NCI-H1105 treated with DMSO at 0.1 percent for 48 hours (cell line): ENCODE results near the gene PHACTR3.

Experiments
- DNase-seq: peaks from one replicate; lab custom pipeline; 2025; lab: John Stamatoyannopoulos, UW

Gene PHACTR3

DNA sequence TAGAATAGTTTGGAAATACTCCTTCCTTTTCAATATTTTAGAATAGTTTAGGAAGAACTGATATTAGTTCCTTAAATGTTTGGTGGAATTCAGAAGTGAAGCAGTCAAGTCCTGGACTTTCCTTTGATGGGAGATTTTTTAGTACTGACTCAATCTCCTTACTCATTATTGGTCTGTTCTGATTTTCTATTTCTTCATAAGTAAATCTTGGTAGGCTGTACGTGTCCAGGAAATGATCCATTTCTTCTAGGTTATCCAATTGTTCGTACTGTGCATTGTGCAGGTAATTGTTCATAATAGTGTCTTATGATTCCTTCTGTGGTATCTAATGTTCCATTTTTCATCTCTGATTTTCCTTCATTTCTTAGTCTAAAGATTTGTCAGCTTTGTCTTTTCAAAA is 190.2 kb downstream of the PHACTR3 start:
- DNase-seq: no peak

- no peak for DNase-seq
Measured at GRCh38 chr20:59800309-59800708, 196.0 kb downstream of the PHACTR3 start.

- no peak for DNase-seq
Measured at GRCh38 chr20:59802018-59802417, 197.7 kb downstream of the PHACTR3 start.

- no peak for DNase-seq
Measured at GRCh38 chr20:59802471-59803221, 198.3 kb downstream of the PHACTR3 start.

DNA sequence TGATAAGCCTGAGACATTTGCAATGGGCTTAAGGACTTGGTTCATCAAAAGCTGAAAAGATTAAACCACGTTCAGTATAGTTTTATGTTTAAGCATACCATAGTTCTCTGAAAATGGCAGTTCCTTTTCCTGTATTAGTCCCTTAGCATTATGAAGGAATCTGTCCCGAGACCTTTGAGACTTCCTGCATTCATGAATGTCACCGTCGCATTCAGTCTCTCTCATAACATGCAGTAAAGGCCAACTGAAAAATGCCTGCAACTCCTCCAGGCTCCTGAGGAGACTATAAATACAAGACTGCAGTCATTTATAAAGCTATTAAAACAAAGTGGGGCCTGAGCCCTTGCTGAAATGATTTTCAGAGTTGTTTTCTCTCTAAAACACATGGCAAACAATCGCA is 200.0 kb downstream of the PHACTR3 start:
- DNase-seq: no peak

GRCh38 chr20:59804871-59805665 is 200.7 kb downstream of the PHACTR3 start:
- DNase-seq: no peak

GRCh38 chr20:59805786-59806577 is 201.6 kb downstream of the PHACTR3 start:
- no peak for DNase-seq

DNA sequence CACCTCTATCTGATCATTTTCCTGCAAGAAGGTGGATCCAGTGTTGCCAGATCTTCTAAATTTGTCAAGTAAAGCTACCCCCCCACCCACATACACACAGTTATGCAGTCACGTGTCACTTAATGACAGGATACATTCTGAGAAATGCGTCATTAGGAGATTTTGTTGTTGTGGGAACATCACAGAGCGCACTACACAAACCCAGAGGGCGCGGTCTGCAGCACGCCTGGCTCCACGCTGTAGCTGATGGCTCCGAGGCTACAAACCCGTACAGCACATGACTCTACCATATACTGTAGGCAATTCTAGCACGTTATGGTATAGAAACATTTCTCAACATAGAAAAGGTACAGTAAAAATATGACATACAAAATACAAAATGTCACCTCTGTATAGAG is 202.2 kb downstream of the PHACTR3 start:
- no peak for DNase-seq

DNA sequence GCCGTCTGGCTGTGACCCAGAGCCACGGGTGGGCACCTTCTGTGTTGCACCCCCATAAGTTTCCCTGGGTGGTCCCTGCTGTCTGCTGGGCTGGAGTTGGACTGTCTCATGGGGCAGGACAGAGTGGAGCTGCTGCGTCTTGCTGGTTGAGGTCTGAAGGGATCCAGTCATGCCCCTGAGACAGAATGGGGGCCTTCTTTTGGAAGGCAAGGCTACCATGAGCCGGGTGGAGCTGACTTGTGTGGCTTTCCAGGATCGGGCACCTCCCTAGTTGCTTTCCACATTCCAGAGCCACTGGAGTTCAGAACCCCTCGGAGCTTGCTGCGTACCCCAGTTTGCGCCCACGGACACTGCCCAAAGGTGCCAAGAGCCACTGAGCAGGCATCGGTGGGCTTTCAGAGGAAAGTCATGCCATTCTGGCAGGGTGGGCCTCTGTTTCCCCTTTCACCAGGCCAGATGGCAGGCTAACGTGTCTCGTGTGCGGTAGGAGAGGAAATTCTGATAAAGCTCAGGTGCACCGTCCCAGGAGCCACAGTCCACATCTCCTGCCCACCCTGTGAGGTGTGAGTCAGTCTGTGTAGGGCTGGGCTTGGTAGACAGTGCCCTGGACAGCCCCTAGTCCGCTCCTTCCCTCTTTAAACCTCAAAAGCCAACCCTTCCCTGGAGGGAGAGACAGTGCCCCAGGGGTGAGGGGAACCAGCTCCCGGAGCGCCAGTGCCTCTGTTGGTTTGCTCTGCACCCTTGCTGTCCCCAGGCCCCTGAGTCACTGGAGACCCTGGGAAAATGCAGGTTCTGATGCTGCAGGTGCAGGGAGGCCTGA is 203.8 kb downstream of the PHACTR3 start:
- DNase-seq: no peak

GRCh38 chr20:59808729-59809381 is 204.5 kb downstream of the PHACTR3 start:
- DNase-seq: no peak

DNA sequence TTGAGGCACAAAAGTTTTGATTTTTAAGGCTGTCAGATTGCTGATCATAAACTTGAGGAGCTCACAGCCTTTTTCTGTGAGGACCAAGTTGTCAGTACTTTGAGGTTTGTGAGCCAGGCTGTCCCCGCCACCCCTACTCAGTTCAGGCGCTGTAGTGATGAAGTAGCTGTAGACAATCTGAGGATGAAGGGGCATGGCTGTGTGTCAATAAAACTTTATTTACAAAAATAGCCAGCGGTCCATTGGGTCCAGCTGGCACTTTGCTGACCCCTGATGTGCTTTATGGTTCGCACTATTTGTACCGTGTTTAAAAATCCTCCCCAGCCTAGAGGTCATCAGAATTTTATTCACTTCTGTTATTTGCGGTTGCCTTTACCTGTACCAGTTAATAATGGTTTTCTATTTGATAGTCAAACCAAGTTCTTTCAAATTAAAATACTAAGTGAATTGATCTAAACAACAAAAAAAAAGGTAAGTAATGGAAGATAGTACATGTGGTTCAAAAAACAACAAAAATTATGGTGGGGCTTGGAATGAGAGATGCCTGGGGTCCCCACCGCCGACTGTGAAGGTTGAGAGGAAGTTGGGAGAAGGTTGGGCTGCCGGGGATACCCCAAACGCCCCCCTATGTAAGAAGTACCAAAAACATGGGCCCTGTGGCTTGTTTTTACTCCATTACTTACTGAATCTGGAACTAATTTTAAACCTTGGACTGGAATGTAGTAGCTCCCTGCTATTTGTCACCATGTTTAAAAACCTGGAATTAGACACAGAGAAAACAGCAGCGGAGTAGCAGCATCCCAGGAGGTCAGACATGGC is 205.5 kb downstream of the PHACTR3 start:
- no peak for DNase-seq

DNA sequence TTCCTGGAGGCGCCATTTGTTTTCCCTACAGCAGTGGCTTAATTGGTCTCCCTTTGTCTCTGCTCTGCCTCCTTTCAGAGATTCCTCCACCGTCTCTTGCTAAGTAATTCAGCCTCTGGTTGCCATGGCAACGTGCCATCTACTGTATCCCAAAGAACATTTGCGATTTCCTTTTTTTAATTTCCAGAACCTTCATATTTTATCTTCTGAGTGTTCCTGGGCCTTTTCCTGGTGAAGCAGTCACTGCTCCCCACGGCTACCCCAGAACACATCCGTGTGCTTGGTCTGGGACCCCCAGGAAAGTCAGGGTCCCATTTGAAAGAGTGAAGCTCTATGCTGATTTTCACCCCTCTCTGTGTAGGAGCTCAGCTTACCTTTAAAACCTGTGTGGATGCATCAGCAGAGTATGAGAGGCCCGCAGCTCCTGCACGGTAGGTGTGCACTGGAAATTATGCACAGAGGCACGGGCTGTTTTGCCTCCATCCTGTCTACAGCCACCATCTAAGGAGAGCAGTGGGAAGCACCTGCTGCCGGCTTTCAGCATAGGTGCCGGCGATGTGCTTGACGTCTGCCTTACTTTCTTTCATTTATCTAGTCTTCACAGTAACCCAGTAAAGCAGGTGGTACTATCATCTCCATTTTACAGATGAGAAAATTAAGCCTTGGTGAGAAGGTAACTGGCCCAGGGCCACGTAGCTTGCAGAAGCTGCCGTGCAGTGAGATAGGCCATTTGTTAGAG is 206.3 kb downstream of the PHACTR3 start:
- no peak for DNase-seq

GRCh38 chr20:59811681-59812171 is 207.4 kb downstream of the PHACTR3 start:
- no peak for DNase-seq

DNA sequence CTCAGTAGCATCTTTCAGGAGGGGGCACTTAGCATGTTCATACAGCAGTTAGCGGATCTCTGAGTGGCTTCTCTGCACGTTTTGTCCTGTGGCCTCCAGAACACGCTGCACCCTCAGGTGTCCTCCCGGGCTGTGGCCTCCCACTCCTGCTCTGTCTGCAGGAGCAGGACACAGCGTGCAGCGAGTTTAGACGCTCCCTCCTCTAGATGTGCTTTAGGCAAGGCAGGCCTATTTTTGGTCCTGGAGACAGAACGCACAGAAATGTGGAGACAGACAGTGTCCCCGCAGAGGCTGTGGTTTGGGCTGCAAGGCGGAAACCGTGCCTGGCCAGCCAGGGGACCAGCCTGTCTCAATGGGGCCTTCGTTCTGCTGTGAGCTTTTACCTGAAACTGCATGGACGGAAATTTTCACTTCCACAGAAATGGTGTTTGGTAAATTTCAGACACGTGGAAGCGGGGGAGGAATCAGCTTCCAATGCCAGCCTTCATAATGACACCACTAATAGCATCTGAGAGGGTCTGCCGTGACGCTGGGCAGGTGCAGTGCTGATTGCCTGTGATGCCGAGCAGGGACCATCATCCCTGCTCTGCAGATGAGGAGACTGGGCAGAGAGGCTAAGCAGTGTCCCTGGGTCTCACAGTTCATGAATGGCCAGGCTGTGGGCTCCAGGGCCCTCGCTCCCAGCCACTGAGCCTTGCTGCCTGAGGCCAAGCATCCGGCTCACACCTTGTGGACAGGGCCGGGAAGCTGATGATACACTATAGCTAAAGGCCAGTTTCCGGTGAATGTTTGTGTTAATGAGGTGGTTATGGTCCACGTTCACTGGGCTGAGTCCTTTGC is 208.2 kb downstream of the PHACTR3 start:
- no peak for DNase-seq

DNA sequence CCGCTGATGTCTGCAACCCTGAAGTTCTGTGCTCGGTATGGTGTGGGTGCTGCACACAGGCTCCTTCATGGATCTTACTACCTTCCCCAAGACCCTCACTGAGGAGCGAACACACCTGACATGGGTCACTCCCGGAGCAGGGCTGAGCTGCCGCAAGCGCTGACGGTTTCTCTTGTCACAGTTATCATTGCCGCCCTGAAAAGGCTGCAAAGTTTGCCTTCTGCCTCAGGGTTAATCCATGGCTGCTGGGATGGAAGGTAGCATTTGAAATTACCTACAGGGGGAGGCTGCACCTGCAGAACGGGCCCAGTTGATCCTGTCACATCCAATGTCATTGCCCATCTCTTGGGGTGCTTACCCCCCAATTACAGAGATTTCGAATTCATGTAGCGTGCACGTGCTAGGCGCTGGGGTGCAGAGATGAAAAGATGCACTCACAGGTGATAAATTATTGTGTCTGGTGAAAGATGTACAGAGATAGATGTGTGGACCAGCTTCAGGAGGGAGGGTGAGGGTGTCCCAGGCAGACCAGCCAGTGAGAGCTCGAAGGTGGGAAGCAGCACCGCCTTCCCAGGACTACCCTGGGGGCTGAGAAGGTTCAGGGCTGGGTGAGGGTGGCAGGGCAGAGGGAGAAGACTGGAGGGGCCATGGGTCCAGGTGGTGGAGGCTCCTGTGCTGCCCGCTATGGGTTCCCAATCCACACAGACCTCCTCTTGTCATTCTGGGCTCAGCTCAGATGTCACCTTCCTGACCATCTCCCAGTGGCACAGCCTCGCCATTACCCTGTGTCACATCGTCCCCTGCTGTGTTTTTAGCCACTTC is 209.0 kb downstream of the PHACTR3 start:
- no peak for DNase-seq

DNA sequence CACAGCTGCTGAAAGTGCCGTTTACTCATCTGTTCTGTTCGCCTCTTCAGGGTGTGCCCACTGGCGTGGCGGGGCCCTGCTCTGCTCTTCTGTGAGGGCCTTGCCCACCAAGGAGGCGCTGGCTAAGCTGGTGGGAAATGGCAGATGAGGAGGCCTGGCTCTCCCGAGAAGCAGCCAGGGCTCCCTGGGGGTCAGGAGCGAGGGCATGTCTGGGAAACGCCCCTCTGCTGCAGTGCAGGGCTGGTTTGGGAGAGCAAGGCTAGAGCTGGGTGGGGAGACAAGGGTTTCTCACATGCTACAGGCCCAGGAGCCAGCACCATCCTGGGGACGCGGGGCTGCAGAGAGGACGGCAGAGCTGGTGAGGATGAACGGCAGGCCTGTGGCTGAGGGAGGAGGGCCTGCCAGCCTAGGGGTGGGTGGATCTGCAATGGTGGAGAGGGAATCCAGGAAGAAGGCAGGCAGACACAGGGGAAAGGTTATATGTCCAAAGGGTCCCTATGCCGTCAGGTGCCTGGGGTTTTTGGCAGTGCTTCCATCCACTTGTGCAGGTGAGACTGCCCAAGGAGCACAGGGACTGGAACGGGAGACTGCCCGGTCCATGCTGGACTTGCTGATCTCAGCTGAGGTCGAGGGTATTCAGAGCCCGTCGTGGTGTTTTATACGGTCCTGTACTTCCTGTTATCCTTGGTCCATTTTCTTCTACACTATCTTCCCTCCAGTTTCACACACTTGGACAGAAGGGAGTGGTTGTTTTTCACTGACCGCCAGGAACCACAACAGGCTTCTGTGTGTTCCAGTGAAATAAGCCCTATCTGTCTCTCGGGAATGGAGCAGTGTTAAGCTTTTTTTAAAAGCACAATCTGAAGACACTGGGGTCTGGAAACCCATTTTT is 209.9 kb downstream of the PHACTR3 start:
- DNase-seq: no peak
